Muscle layer of duodenum (tissue), 2 donors: ENCODE measurements around the gene FRMD5.
"Not testable (repeated sequence)": the region's sequence is repeated elsewhere in the genome, so short reads cannot be mapped to it uniquely, and the experiment has no call there.

Source experiments
- H3K27ac ChIP-seq: one replicate; pipeline ENCODE4 v1.7.0; 2013; ENCODE audit warnings: mild to moderate bottlenecking, low read length
- H3K27me3 ChIP-seq: one replicate; pipeline ENCODE4 v1.7.0; 2013; ENCODE audit warnings: low read depth, mild to moderate bottlenecking, control low read depth, low read length
- H3K36me3 ChIP-seq, 2 donors: one replicate each; pipeline ENCODE4 v1.7.0; 2013; ENCODE audit warnings: low read length in 2 of 2, control low read depth in 1 of 2, mild to moderate bottlenecking in 1 of 2; ENCODE audit not compliant: insufficient read depth in 2 of 2, control insufficient read depth in 1 of 2
- H3K4me1 ChIP-seq, 2 donors: one replicate each; pipeline ENCODE4 v1.7.0; 2013; ENCODE audit warnings: low read length in 2 of 2, mild to moderate bottlenecking in 2 of 2, control low read depth in 1 of 2, moderate library complexity in 1 of 2; ENCODE audit not compliant: insufficient read depth in 2 of 2, control insufficient read depth in 1 of 2
- H3K4me3 ChIP-seq, 2 donors: one replicate each; pipeline ENCODE4 v1.7.0; 2013; ENCODE audit warnings: low read length in 2 of 2, low read depth in 1 of 2, mild to moderate bottlenecking in 1 of 2
- H3K9me3 ChIP-seq, 2 donors: one replicate each; pipeline ENCODE4 v1.7.0; 2013; ENCODE audit warnings: low read length in 2 of 2, control low read depth in 1 of 2, mild to moderate bottlenecking in 1 of 2; ENCODE audit not compliant: control insufficient read depth in 1 of 2
- donor health status: healthy.

The FRMD5 gene

DNA sequence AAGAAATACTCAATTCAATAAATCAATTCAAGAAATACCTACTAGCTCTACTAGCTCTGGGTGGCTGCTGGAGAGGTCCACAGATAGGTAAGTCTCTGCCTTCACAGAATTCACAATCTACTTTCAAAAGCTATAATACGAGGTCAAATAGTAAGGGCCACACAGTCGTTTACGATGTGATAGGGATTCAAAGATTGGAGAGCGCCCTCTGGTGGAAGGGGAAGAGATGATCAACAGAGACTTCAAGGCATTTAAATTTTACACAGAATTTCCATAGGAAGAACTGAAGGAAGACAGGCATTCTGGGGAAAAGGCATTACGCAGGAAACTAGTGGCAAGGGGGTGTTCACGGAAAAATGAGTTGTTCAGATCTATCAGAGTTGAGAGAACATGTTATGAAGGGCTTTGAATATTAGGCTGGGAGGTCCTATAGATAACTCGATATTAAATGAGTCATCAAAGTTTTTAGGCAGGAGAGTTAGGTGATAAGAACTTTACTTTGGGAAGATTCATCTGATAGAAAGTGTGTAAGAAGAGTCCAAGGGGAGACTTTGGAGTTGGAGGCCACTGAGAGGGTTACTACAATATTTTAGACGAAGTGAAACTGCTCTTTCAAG, 128.8 kb downstream of the FRMD5 start:
- H3K36me3 ChIP-seq, result no peaks in the 10 kb centered on the region
- H3K4me3 ChIP-seq, result no peak overlapping the region
- H3K27me3 ChIP-seq, result no peaks in the 10 kb centered on the region
- no peaks in the 10 kb centered on the region for H3K4me1 ChIP-seq
- no peak overlapping the region for H3K27ac ChIP-seq
- no peaks in the 10 kb centered on the region for H3K9me3 ChIP-seq

DNA sequence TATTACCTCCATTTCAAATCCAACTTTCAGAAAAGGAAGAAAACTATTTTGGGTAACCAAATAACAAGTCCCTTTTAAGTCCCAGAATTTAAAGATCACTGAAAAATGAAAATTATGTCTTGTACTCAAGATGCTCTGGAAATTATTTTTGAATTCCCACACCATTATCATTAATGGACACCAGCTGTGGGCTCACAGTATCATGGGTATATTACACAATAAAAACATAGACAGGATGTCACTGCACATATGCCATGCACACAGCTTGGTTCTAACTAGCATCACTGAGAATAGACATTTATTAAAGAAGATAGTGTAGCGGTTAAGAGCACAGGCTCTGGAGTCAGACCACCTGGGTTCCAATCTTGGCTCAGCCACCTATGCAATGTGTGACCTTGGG, 130.4 kb downstream of the FRMD5 start:
- H3K27ac ChIP-seq, result no peak overlapping the region
- H3K4me1 ChIP-seq, result peaks cover 0 to 5% of the 10 kb centered on the region in 2 donors
- H3K9me3 ChIP-seq, result no peaks in the 10 kb centered on the region

DNA sequence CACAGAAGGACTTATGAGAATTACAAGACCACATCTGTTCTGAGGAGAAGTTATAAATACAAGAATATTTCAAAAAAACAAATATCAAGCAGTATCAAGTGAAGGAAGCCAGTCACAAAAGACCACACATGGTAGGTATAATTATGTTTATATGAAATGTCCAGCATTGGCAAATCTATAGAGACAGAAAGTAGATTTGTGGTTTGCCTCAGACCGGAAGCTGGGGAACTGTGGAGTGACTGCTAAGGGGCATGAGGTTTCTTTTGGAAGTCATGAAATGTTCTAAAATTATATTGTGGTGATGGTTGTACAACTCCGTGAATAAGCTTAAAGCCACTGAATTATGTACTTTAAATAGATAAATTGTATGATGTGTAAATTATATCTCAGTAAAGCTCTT, 136.9 kb downstream of the FRMD5 start:
- H3K4me1 ChIP-seq, result peaks cover 0 to 6% of the 10 kb centered on the region in 2 donors
- no peaks in the 10 kb centered on the region for H3K27me3 ChIP-seq
- no peak overlapping the region for H3K4me3 ChIP-seq
- H3K9me3 ChIP-seq, result no peaks in the 10 kb centered on the region
- no peak overlapping the region for H3K27ac ChIP-seq
- no peaks in the 10 kb centered on the region for H3K36me3 ChIP-seq

More for the DNA sequence above, 130.4 kb downstream of the FRMD5 start:
- Histone ChIP-seq H3K27me3 (no peaks in the 10 kb centered on the region), H3K4me3 (no peak overlapping the region), H3K36me3 (no peaks in the 10 kb centered on the region)

DNA sequence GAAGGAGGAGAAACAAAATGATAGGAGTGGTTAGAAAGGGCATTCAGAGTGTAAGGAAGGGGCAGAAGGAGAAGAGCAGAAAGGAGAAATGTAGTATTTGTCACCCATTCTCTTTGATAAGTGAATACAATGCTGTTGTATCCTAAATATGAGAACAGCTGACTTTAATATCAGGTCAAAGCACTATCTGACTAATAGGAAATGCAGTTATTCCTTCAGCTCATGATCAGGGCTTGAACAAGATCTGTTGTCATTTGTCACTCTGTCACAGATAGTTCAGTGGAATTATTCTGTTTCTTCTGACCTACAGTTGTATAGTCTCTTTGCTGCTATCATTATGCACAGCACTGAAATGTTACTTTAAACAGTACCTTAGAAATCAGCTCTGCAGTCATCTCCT, 149.4 kb downstream of the FRMD5 start:
- Histone ChIP-seq H3K27me3 (no peaks in the 10 kb centered on the region), H3K4me1 (no peaks in the 10 kb centered on the region), H3K36me3 (no peaks in the 10 kb centered on the region), H3K27ac (no peak overlapping the region), H3K4me3 (no peak overlapping the region), H3K9me3 (no peaks in the 10 kb centered on the region)

DNA sequence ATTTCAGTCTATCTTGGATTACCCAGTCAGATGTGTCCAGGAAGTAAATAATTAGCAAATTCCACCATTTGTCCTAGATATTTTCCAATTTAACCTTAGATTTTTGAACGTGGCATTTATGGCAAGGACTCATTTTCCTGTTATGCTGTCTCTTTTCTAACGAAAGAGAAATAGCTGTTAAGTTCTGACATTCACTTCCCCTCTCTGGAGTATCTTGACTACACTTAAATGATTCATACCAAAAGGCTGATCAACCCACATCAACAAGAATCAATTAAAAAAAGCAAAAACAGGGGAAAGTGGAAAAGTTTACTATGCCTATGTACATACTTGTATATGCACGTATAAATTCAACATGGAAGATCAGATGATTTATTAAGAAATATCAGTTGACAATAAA, 149.9 kb downstream of the FRMD5 start:
- Histone ChIP-seq H3K36me3 (no peaks in the 10 kb centered on the region), H3K4me1 (no peaks in the 10 kb centered on the region)

DNA sequence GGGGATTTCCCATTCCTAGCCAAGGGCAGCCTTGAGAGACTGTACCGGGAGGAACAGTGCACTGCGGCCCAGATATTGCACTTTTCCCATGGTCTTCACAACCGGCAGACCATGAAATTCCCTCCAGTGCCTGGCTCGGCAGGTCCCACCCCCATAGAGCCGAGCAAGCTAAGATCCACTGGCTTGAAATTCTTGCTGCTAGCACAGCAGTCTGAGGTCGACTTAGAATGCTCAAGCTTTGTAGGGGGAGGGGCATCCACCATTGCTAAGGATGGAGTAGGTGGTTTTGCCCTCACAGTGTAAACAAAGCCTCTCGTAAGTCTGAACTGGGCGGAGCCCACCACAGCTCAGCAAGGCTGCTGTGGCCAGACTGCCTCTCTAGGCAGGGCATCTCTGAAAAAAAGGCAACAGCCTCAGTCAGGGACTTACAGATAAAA, 156.3 kb downstream of the FRMD5 start:
- H3K9me3 ChIP-seq, result no peaks in the 10 kb centered on the region
- no peaks in the 10 kb centered on the region for H3K27me3 ChIP-seq
- H3K36me3 ChIP-seq, result no peaks in the 10 kb centered on the region
- no peak overlapping the region for H3K4me3 ChIP-seq
- no peak overlapping the region for H3K27ac ChIP-seq
- H3K4me1 ChIP-seq, result no peaks in the 10 kb centered on the region

More for the DNA sequence above, 149.9 kb downstream of the FRMD5 start:
- Histone ChIP-seq H3K27ac (no peak overlapping the region), H3K4me3 (no peak overlapping the region), H3K9me3 (no peaks in the 10 kb centered on the region), H3K27me3 (no peaks in the 10 kb centered on the region)

DNA sequence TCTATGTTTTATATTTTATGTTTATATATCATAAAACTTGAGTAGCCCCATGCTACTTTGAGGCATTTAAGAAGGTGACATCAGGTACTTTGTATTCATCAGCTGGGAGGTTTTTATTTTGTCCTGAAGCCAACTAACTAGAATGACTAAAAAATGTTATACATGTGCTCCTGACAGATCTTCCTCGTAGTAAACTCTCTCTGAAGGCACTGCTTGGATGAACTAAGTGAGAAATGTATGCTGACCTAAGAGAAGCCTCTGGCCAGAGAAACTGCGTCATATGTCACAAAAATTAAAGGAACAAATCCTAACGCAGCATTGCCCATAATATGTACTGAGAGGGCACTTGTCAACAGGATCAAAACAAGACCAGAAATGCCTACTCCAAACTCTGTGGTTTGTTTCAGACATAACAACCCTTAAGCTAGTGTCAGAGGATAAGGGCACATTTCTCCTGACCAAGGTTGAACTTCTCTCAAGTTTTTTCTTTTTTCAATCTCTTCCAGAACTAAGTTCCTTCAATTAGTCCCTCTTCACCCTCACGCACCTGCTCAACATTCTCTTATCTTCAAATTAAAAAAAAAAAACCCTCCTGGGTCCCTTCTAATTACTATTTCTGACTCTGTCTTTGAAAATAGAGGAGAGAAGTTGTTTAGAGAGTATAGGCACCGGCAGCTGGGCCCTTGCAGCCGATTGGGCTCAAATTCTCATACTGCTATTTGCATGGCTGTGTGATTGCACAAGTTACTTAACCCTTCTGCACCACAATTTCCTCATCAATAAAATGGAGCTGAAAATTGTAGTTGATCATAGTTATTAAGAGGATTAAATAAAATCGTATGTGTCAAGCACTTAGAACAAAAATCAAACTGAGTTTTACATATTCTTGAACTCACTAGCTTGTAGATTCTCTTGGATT, 159.0 kb downstream of the FRMD5 start:
- peaks cover 0 to 2% of the 10 kb centered on the region in 2 donors for H3K9me3 ChIP-seq
- no peaks in the 10 kb centered on the region for H3K27me3 ChIP-seq
- no peaks in the 10 kb centered on the region for H3K36me3 ChIP-seq
- no peak overlapping the region for H3K4me3 ChIP-seq
- no peaks in the 10 kb centered on the region for H3K4me1 ChIP-seq
- no peak overlapping the region for H3K27ac ChIP-seq

DNA sequence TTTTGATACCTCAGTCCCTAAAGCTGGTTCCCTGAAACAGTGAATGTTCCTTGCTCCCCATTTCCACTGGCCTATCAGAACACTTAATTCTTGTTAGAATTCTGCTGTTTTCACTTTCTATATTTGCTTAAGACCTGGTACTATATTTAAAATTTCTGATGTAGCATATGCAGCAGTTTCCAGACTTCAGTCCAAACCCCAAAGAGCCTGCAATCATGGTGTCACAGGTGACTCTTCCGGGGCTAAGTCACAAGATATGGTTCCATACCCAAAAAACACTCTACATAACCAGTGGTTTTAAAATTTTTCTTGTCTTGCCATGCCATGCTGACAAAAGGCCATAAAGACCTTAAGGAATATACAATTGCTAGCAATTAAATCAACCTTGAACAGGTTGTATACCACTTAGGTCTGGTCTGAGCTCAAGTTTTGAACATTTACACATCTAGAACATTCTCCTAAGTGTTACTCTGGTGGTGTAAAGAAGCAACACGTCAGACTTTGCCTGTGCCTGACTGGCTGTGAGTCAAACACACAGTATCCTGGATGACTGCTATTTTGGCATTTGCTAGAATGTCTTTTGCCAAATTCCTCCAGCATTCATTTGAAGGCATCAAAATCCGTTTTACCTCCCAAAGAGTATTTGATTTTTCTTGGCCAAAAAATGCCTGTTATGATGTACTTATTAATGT, 160.0 kb downstream of the FRMD5 start:
- peaks cover 0 to 6% of the 10 kb centered on the region in 2 donors for H3K4me1 ChIP-seq
- no peaks in the 10 kb centered on the region for H3K36me3 ChIP-seq
- H3K27me3 ChIP-seq, result no peaks in the 10 kb centered on the region
- H3K27ac ChIP-seq, result no peak overlapping the region
- H3K4me3 ChIP-seq, result no peak overlapping the region
- peaks cover 0 to 2% of the 10 kb centered on the region in 2 donors for H3K9me3 ChIP-seq

DNA sequence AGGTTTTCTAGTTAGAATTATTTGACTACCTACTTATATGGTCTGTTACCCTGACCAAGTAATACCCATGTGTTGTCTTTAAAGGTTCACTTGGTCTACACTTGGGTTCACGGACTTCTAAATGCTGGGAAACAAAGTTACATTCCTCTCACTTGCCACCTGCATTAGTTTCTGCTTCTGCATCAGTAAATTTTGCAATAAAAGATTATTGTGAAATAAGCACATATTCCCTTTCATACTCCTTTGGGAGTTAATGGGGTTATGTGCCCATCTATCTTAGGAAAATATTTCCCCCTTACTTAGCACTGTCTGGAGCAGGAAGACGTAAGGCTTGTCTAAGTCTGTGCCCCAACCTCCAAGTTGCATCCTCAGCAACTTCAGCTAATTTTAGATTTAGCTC, 160.7 kb downstream of the FRMD5 start:
- Histone ChIP-seq H3K27ac (no peak overlapping the region), H3K36me3 (no peaks in the 10 kb centered on the region), H3K27me3 (no peaks in the 10 kb centered on the region), H3K4me1 (peaks cover 0 to 6% of the 10 kb centered on the region in 2 donors), H3K9me3 (peaks cover 0 to 2% of the 10 kb centered on the region in 2 donors), H3K4me3 (no peak overlapping the region)

DNA sequence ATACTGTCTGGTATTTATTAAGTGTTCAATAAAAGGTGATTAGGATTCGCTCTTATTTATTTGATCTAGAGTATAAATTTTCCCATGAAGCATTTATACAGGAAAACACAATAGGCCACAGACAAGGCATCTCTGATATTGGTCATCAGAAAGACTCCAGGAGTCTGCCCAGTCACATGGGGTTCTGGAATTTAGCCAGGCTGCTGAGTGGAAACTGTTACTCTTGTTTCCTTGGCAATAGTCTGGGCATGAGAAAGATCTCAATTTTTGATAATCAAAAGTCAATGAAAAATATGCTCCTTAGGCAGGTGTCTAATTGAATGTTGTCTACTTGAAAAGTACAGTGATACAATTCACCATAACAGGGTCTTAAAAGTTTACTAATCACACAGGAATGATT, 161.2 kb downstream of the FRMD5 start:
- Histone ChIP-seq H3K9me3 (peaks cover 0 to 2% of the 10 kb centered on the region in 2 donors), H3K4me1 (peaks cover 0 to 6% of the 10 kb centered on the region in 2 donors), H3K4me3 (no peak overlapping the region), H3K27me3 (no peaks in the 10 kb centered on the region), H3K27ac (no peak overlapping the region), H3K36me3 (no peaks in the 10 kb centered on the region)

DNA sequence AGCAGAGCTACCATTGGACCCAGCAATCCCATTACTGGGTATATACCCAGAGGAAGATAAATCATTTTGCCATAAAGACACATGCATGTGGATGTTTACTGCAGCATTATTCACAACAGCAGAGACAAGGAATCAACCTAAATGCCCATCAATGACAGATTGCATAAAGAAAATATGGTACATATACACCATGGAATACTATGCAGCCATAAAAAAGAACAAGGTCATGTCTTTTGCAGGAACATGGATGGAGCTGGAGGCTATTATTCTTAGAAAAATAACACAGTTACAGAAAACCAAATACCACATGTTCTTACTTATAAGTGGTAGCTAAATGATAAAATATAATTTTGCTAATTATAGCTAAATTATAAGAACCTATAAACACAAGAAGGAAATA, 162.3 kb downstream of the FRMD5 start:
- not testable (repeated sequence) for H3K9me3 ChIP-seq, H3K4me1 ChIP-seq, H3K27ac ChIP-seq, H3K27me3 ChIP-seq, H3K36me3 ChIP-seq, H3K4me3 ChIP-seq
